Mesendoderm (in vitro differentiated cells): ENCODE results near the gene MRNIP.

Experiments used
- DNase-seq: peaks from one replicate; pipeline ENCODE4 v3.0.0; 2013
- H2AK5ac ChIP-seq: 2 replicates; pipeline ENCODE4 v1.6.1; 2013; ENCODE audit warnings: low read length, inconsistent platforms
- H2BK120ac ChIP-seq: 2 replicates; pipeline ENCODE4 v1.6.1; 2013; ENCODE audit warnings: low read depth, mild to moderate bottlenecking, low read length, moderate library complexity, mixed read lengths
- H2BK15ac ChIP-seq: replicated peaks from 2 replicates; pipeline ENCODE4 v1.6.1; 2013; ENCODE audit warnings: low read depth, mild to moderate bottlenecking, moderate library complexity
- H2BK5ac ChIP-seq: 2 replicates; pipeline ENCODE4 v1.6.1; 2013; ENCODE audit warnings: low read length, inconsistent platforms
- H3K18ac ChIP-seq: 2 replicates; pipeline ENCODE4 v1.6.1; 2013; ENCODE audit warnings: mild to moderate bottlenecking, low read length, mixed read lengths
- H3K23ac ChIP-seq: one replicate; pipeline ENCODE4 v1.6.1; 2013; ENCODE audit warnings: low read length
- H3K27ac ChIP-seq: 2 replicates; pipeline ENCODE4 v1.5.1; 2013; ENCODE audit warnings: low read depth, mild to moderate bottlenecking, inconsistent platforms, low read length, moderate library complexity
- H3K27me3 ChIP-seq: 2 replicates; pipeline ENCODE4 v1.6.1; 2013; ENCODE audit warnings: low read length, control low read depth, mild to moderate bottlenecking, inconsistent platforms; ENCODE audit not compliant: insufficient read depth, poor library complexity
- H3K36me3 ChIP-seq: 2 replicates; pipeline ENCODE4 v1.6.1; 2013; ENCODE audit warnings: low read length, inconsistent platforms; ENCODE audit not compliant: control insufficient read depth, insufficient read depth
- H3K4ac ChIP-seq: one replicate; pipeline ENCODE4 v1.6.1; 2013; ENCODE audit warnings: low read depth, mild to moderate bottlenecking, low read length, moderate library complexity
- H3K4me1 ChIP-seq: 2 replicates; pipeline ENCODE4 v1.6.1; 2013; ENCODE audit warnings: low read depth, low read length, inconsistent platforms; ENCODE audit not compliant: control insufficient read depth
- H3K4me2 ChIP-seq: 2 replicates; pipeline ENCODE4 v1.6.1; 2013; ENCODE audit warnings: low read length
- H3K4me3 ChIP-seq: 2 replicates; pipeline ENCODE4 v1.5.1; 2013; ENCODE audit warnings: mild to moderate bottlenecking, low read length
- H3K56ac ChIP-seq: one replicate; pipeline ENCODE4 v1.6.1; 2013; ENCODE audit warnings: low read length
- H3K79me1 ChIP-seq: 2 replicates; pipeline ENCODE4 v1.6.1; 2013; ENCODE audit warnings: low read length, inconsistent platforms
- H3K79me2 ChIP-seq: 2 replicates; pipeline ENCODE4 v1.6.1; 2013; ENCODE audit warnings: mild to moderate bottlenecking, low read length; ENCODE audit not compliant: control insufficient read depth, insufficient read depth
- H3K9ac ChIP-seq: 2 replicates; pipeline ENCODE4 v1.6.1; 2013; ENCODE audit warnings: low read length, inconsistent platforms
- H4K5ac ChIP-seq: one replicate; pipeline ENCODE4 v1.6.1; 2013; ENCODE audit warnings: low read length
- H4K8ac ChIP-seq: one replicate; pipeline ENCODE4 v1.6.1; 2013; ENCODE audit warnings: low read depth, mild to moderate bottlenecking, control low read depth, low read length, moderate library complexity
- WGBS: extraction: QIAGEN DNeasy Blood & Tissue Kit; methylation state at CpG from one replicate; pipeline ENCODE4 v1.1.7; 2013; ENCODE audit warnings: low lambda C conversion rate, missing lambda C conversion rate; ENCODE audit not compliant: insufficient coverage; ENCODE audit errors: extremely low coverage; 5-methylcytosine and 5-hydroxymethylcytosine counted together

The MRNIP gene

GRCh38 chr5:179900206-179900605, 41.6 kb upstream of the MRNIP start:
- Histone ChIP-seq H4K8ac (no peak overlapping the region), H2AK5ac (no peak overlapping the region), H3K79me1 (no peaks in the 10 kb centered on the region), H2BK120ac (no peak overlapping the region), H3K4me1 (no peaks in the 10 kb centered on the region), H3K23ac (no peak overlapping the region), H3K9ac (no peak overlapping the region), H3K56ac (no peak overlapping the region), H2BK15ac (no peak overlapping the region), H3K27me3 (no peaks in the 10 kb centered on the region), H3K79me2 (no peaks in the 10 kb centered on the region), H3K4me2 (no peak overlapping the region), H2BK5ac (no peak overlapping the region), H3K27ac (no peak overlapping the region), H3K36me3 (peaks cover 6% of the 10 kb centered on the region), H3K4ac (no peak overlapping the region), H4K5ac (no peak overlapping the region), H3K18ac (no peak overlapping the region), H3K4me3 (no peak overlapping the region)
- no CpG with 5 or more reads among the region's 9 CpGs for WGBS
- DNase-seq, result no peak

- Histone ChIP-seq H4K5ac (no peak overlapping the region), H3K18ac (no peak overlapping the region), H2BK120ac (no peak overlapping the region), H3K9ac (no peak overlapping the region), H3K4me2 (no peak overlapping the region), H3K4me3 (no peak overlapping the region), H3K27me3 (no peaks in the 10 kb centered on the region), H3K79me1 (no peaks in the 10 kb centered on the region), H3K4me1 (no peaks in the 10 kb centered on the region), H3K36me3 (peaks cover 12% of the 10 kb centered on the region), H3K27ac (no peak overlapping the region), H4K8ac (no peak overlapping the region), H3K56ac (no peak overlapping the region), H2AK5ac (no peak overlapping the region), H3K4ac (no peak overlapping the region), H3K79me2 (no peaks in the 10 kb centered on the region), H3K23ac (no peak overlapping the region), H2BK5ac (no peak overlapping the region), H2BK15ac (no peak overlapping the region)
- WGBS, result no CpG with 5 or more reads among the region's 6 CpGs
- no peak for DNase-seq
Measured at GRCh38 chr5:179895861-179896260, 37.2 kb upstream of the MRNIP start.

GRCh38 chr5:179893958-179894895, 35.6 kb upstream of the MRNIP start:
- H3K9ac ChIP-seq, result no peak overlapping the region
- no peak overlapping the region for H3K18ac ChIP-seq
- no peak overlapping the region for H4K5ac ChIP-seq
- no peak overlapping the region for H3K4ac ChIP-seq
- peaks cover 12% of the 10 kb centered on the region for H3K36me3 ChIP-seq
- no peak overlapping the region for H2BK15ac ChIP-seq
- no peak overlapping the region for H3K4me2 ChIP-seq
- H3K4me3 ChIP-seq, result no peak overlapping the region
- no peak overlapping the region for H3K56ac ChIP-seq
- H3K23ac ChIP-seq, result no peak overlapping the region
- no peak overlapping the region for H2BK5ac ChIP-seq
- H4K8ac ChIP-seq, result no peak overlapping the region
- WGBS, result no CpG with 5 or more reads among the region's 26 CpGs
- no peak overlapping the region for H3K27ac ChIP-seq
- DNase-seq, result no peak
- H3K79me2 ChIP-seq, result no peaks in the 10 kb centered on the region
- no peaks in the 10 kb centered on the region for H3K79me1 ChIP-seq
- no peak overlapping the region for H2AK5ac ChIP-seq
- no peaks in the 10 kb centered on the region for H3K27me3 ChIP-seq
- H3K4me1 ChIP-seq, result no peaks in the 10 kb centered on the region
- no peak overlapping the region for H2BK120ac ChIP-seq

DNA sequence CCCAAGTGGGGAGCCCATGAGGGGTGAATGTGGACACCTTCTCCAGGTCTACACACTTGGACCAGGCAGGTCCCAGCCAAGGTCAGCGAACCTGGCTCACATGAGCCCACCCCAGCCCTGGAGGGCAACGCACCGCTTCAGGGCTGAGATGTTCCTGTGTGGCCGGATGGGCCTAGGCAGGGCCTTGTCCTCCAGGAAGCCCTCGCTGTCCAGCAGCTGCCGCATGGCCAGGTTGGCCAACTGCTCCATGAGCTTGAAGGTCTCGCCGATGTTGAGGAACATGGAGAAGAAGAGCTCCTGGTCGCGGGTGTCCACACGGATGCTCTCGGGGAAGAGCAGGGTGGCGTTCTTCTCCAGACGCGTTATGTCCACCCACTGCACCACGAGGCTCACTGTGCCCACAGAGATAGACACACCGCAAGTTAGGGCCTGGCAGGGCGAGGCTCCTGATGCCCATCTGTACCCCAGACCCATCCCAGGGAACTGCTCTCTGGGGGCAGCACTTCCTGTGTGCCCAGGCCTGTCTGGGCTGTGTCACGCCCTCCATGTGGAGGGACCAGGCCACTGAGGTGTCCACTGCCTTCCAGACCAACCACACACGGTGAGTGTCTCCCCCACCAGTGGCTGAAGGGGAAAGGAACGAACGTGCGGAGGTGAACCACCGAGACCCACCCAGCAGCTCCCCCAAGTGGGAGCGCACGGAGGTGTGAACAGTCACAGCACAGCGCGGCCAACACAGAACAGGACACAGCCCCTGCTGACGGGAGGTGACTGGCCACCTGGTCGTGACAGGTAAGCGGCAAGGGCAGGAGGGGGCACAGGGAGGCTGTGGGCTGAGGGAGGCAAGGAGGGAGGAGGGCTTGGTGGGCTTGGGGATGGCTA, 34.7 kb upstream of the MRNIP start:
- H2AK5ac ChIP-seq, result no peak overlapping the region
- no peak overlapping the region for H3K18ac ChIP-seq
- H3K9ac ChIP-seq, result no peak overlapping the region
- H4K5ac ChIP-seq, result no peak overlapping the region
- no peak overlapping the region for H4K8ac ChIP-seq
- no peak overlapping the region for H3K23ac ChIP-seq
- no peaks in the 10 kb centered on the region for H3K79me1 ChIP-seq
- H2BK5ac ChIP-seq, result no peak overlapping the region
- H3K27me3 ChIP-seq, result no peaks in the 10 kb centered on the region
- no peak for DNase-seq
- no peaks in the 10 kb centered on the region for H3K79me2 ChIP-seq
- no peak overlapping the region for H2BK120ac ChIP-seq
- no peak overlapping the region for H3K4me2 ChIP-seq
- peaks cover 8% of the 10 kb centered on the region for H3K36me3 ChIP-seq
- no peak overlapping the region for H3K27ac ChIP-seq
- H3K4ac ChIP-seq, result no peak overlapping the region
- H2BK15ac ChIP-seq, result no peak overlapping the region
- H3K56ac ChIP-seq, result no peak overlapping the region
- no peak overlapping the region for H3K4me3 ChIP-seq
- H3K4me1 ChIP-seq, result no peaks in the 10 kb centered on the region
- WGBS, result no CpG with 5 or more reads among the region's 31 CpGs

GRCh38 chr5:179892255-179892654, 33.6 kb upstream of the MRNIP start:
- Histone ChIP-seq H3K79me2 (no peaks in the 10 kb centered on the region), H3K23ac (no peak overlapping the region), H4K8ac (no peak overlapping the region), H3K56ac (no peak overlapping the region), H2AK5ac (no peak overlapping the region), H3K18ac (no peak overlapping the region), H3K4ac (no peak overlapping the region), H3K79me1 (no peaks in the 10 kb centered on the region), H3K9ac (no peak overlapping the region), H3K27me3 (no peaks in the 10 kb centered on the region), H3K4me3 (no peak overlapping the region), H3K27ac (no peak overlapping the region), H3K36me3 (peaks cover 6% of the 10 kb centered on the region), H4K5ac (no peak overlapping the region), H3K4me1 (no peaks in the 10 kb centered on the region), H2BK5ac (no peak overlapping the region), H2BK120ac (no peak overlapping the region), H3K4me2 (no peak overlapping the region), H2BK15ac (no peak overlapping the region)
- no CpG with 5 or more reads among the region's 5 CpGs for WGBS
- DNase-seq, result no peak
